Upper lobe of right lung (tissue), 1 donor: ENCODE results near the gene TEDC1. TPM values are rescaled to one million over a fixed set of nuclear protein-coding genes. Genes with fewer than 3 reads are reported as not detected.

Experiments
- ATAC-seq: fragments of 200-7000 bp; cut with Tn5 transposase; one replicate; pipeline ENCODE4 v1.9.1; 2020; ENCODE audit warnings: mild to moderate bottlenecking, moderate library complexity
- DNase-seq: peaks from one replicate; pipeline ENCODE4 v3.0.0-alpha.2; 2020
- H3K27ac ChIP-seq: fragments of 200-600 bp; one replicate; pipeline ENCODE4 v1.8.0; 2022
- H3K27me3 ChIP-seq: fragments of 200-600 bp; one replicate; pipeline ENCODE4 v1.8.0; 2022; ENCODE audit warnings: mild to moderate bottlenecking
- H3K36me3 ChIP-seq: fragments of 200-600 bp; one replicate; pipeline ENCODE4 v1.8.0; 2022
- H3K4me1 ChIP-seq: fragments of 200-600 bp; one replicate; pipeline ENCODE4 v1.8.0; 2022
- H3K4me3 ChIP-seq: fragments of 200-600 bp; one replicate; pipeline ENCODE4 v1.8.0; 2022; ENCODE audit warnings: mild to moderate bottlenecking
- H3K9me3 ChIP-seq: fragments of 200-600 bp; one replicate; pipeline ENCODE4 v1.8.0; 2022
- CTCF ChIP-seq: fragments of 200-600 bp; IDR thresholded peaks from one replicate; pipeline ENCODE4 v1.8.0; 2022; ENCODE audit warnings: antibody characterized with exemption
- intact Hi-C: fragments of 100-400 bp; cut with DNase I; formaldehyde crosslinking; loops from one replicate; pipeline ENCODE4 v1.11.0; 2022
- total RNA-seq: library from RNA; stranded (reverse); fragmentation: NEBNext Ultra II Directional; extraction: Animal tissue kit (Norgen Biotek cat#: 25700); gene quantifications from one replicate; pipeline ENCODE4 v1.2.1, GENCODE V29; 2021
- donor health status: DM: no; HTN: yes; CAD: no; lungs with severe emphysema.

The TEDC1 gene
- total RNA-seq, 1 donor from 2014 or later, result 7.9 TPM

GRCh38 chr14:105508069-105508468 is 17.0 kb downstream of the TEDC1 start:
- H3K9me3 ChIP-seq, result no peaks in the 10 kb centered on the region
- peaks cover 35% of the 10 kb centered on the region for H3K27me3 ChIP-seq
- H3K27ac ChIP-seq, result no peak overlapping the region
- DNase-seq (peak; percentile 46), ATAC-seq (no peak)
- intact Hi-C loops, result no loop called here
- no peaks in the 10 kb centered on the region for H3K4me1 ChIP-seq
- H3K4me3 ChIP-seq, result no peak overlapping the region
- no peak for TF ChIP-seq CTCF
- H3K36me3 ChIP-seq, result no peaks in the 10 kb centered on the region

GRCh38 chr14:105508601-105509000 is 17.6 kb downstream of the TEDC1 start:
- intact Hi-C loops, result no loop called here
- H3K27me3 ChIP-seq, result peaks cover 35% of the 10 kb centered on the region
- no peaks in the 10 kb centered on the region for H3K4me1 ChIP-seq
- no peak for TF ChIP-seq CTCF
- ATAC-seq, result no peak
- H3K36me3 ChIP-seq, result no peaks in the 10 kb centered on the region
- H3K27ac ChIP-seq, result no peak overlapping the region
- no peaks in the 10 kb centered on the region for H3K9me3 ChIP-seq
- H3K4me3 ChIP-seq, result no peak overlapping the region
- DNase-seq, result peak; percentile 36

- H3K27me3 ChIP-seq, result peaks cover 9% of the 10 kb centered on the region
- H3K36me3 ChIP-seq, result no peaks in the 10 kb centered on the region
- DNase-seq, result peak; percentile 5
- no peaks in the 10 kb centered on the region for H3K9me3 ChIP-seq
- intact Hi-C loops, result no loop called here
- no peaks in the 10 kb centered on the region for H3K4me1 ChIP-seq
- no peak for TF ChIP-seq CTCF
- no peak for ATAC-seq
- no peak overlapping the region for H3K4me3 ChIP-seq
- no peak overlapping the region for H3K27ac ChIP-seq
Measured at GRCh38 chr14:105517096-105517495, 26.1 kb downstream of the TEDC1 start.

- no peak for DNase-seq
- no peak for TF ChIP-seq CTCF
- no peaks in the 10 kb centered on the region for H3K36me3 ChIP-seq
- ATAC-seq, result no peak
- no peaks in the 10 kb centered on the region for H3K4me1 ChIP-seq
- H3K9me3 ChIP-seq, result no peaks in the 10 kb centered on the region
- no peak overlapping the region for H3K27ac ChIP-seq
- H3K27me3 ChIP-seq, result peaks cover 4% of the 10 kb centered on the region
- no peak overlapping the region for H3K4me3 ChIP-seq
- intact Hi-C loops, result no loop called here
Measured at GRCh38 chr14:105519946-105520698, 29.1 kb downstream of the TEDC1 start.

GRCh38 chr14:105525326-105525725 is 34.3 kb downstream of the TEDC1 start:
- H3K27me3 ChIP-seq, result peaks cover 12% of the 10 kb centered on the region
- DNase-seq, result peak; percentile 40
- intact Hi-C loops, result no loop called here
- H3K36me3 ChIP-seq, result no peaks in the 10 kb centered on the region
- H3K27ac ChIP-seq, result no peak overlapping the region
- no peak for ATAC-seq
- peaks cover 28% of the 10 kb centered on the region for H3K4me1 ChIP-seq
- no peak for TF ChIP-seq CTCF
- no peaks in the 10 kb centered on the region for H3K9me3 ChIP-seq
- H3K4me3 ChIP-seq, result no peak overlapping the region
